Measurements from ENCODE around the gene KLF5. TPM values are rescaled to one million over a fixed set of nuclear protein-coding genes. Genes with fewer than 3 reads are reported as not detected.
A peak's percentile ranks its signal among the peaks of the same experiment; 100 is the strongest.

Gene KLF5
- total RNA-seq, result 1 to 10 TPM; 1.5 to 2.5 TPM

DNA sequence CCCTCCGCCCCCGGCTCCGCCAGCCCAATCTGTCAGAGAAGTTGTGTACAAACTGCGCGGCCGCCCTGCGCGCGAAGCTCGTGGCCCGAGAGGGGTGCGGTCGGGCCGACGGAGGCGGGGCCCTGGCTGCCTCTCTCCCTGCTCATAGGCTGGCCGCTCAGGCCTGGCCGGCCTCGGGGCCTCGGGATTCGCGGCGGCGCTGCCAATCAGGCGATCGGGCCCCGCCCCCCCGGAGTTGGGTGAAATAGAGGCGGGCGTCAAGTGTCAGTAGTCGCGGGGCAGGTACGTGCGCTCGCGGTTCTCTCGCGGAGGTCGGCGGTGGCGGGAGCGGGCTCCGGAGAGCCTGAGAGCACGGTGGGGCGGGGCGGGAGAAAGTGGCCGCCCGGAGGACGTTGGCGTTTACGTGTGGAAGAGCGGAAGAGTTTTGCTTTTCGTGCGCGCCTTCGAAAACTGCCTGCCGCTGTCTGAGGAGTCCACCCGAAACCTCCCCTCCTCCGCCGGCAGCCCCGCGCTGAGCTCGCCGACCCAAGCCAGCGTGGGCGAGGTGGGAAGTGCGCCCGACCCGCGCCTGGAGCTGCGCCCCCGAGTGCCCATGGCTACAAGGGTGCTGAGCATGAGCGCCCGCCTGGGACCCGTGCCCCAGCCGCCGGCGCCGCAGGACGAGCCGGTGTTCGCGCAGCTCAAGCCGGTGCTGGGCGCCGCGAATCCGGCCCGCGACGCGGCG, at the start of gene KLF5:
Gene KLF5, plus strand, starts transcription at position 270 of the 724 bp plus-strand sequence. Its CDS starts 323 bp downstream, at position 593.
- no peaks in the 10 kb centered on the region for H3K36me3 Mint-ChIP-seq
- H3K4me3 Mint-ChIP-seq, result peak within 1 kb of the TSS; percentile 83
- peaks cover 8 to 19% of the 10 kb centered on the region in 2 donors for H3K4me1 Mint-ChIP-seq (ENCODE audit: low read depth in 2 of 2)
- ATAC-seq, result peak; percentile 99 to 100
- H3K27ac Mint-ChIP-seq, result no peak within 1 kb of the TSS
- peak; percentile 96 for DNase-seq (ENCODE audit: low spot score)
- peaks cover 27 to 63% of the 10 kb centered on the region in 2 donors for H3K27me3 Mint-ChIP-seq
- no peaks in the 10 kb centered on the region for H3K9me3 Mint-ChIP-seq

DNA sequence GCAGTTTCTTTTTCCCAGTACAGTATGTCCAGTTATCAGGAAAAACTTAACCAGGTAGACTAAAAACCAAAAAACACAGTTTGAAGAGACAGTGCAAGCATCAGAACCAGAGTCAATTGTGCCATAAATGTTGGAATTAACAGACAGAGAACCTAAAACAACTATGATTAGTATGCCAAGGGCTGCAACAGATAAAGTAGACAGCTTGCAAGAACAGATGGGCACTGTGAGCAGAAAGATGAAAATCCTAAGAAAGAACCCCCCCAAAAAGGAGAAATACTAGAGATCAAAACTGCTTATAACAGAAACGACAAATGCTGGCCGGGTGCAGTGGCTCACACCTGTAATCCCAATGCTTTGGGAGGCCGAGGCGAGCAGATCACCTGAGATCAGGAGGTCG, 47.1 kb upstream of the KLF5 start:
- Mint-ChIP-seq H3K27ac (no peak overlapping the region), H3K36me3 (no peaks in the 10 kb centered on the region), H3K9me3 (no peaks in the 10 kb centered on the region), H3K27me3 (no peaks in the 10 kb centered on the region), H3K4me1 (ENCODE audit: low read depth in 2 of 2) (no peaks in the 10 kb centered on the region), H3K4me3 (no peak overlapping the region)
- ATAC-seq, result no peak
- DNase-seq (ENCODE audit: low spot score), result no peak

DNA sequence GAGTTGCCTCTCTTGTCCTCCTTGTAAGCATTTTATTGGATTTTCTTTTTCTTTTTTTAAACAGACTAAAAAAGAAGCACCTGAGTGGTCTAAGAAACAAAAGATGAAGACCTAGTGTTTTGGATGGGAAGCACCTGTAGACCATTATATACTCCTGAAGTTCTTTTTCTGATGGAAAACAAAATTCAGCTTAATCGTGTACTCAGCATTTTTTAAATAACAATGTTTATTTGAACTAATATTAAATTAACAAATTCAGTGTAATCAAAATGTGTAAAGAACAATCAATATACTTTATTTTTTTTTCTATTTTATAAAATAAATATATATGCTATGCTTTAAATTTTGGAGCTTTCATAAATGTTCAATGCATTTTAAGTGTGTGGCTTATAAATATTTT, 43.0 kb upstream of the KLF5 start:
- Mint-ChIP-seq H3K4me1 (ENCODE audit: low read depth in 2 of 2) (no peaks in the 10 kb centered on the region), H3K36me3 (no peaks in the 10 kb centered on the region), H3K27me3 (no peaks in the 10 kb centered on the region), H3K4me3 (no peak overlapping the region), H3K9me3 (no peaks in the 10 kb centered on the region), H3K27ac (no peak overlapping the region)
- ATAC-seq, result no peak
- no peak for DNase-seq (ENCODE audit: low spot score)

DNA sequence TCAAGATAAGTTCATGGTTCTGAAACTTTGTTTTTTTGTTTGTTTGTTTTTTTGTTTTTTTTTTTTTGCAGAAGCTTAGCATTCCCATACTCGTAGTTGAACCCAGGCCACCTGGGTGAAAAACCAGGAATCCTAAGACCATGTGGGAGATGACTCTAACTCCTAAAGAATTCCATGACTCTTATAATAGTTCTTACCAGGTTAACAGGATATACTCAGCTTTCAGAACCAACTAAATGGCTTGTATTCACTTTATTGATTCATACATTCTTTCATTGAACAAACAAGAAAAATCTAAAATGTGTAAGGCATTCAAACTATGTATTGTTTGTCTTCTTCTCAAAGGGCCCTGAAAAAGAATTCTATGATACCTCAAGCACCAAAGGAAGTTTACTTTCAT, 40.5 kb upstream of the KLF5 start:
- Mint-ChIP-seq H3K9me3 (no peaks in the 10 kb centered on the region), H3K36me3 (no peaks in the 10 kb centered on the region), H3K4me3 (no peak overlapping the region), H3K27ac (no peak overlapping the region), H3K27me3 (no peaks in the 10 kb centered on the region), H3K4me1 (ENCODE audit: low read depth in 2 of 2) (no peaks in the 10 kb centered on the region)
- ATAC-seq (no peak), DNase-seq (ENCODE audit: low spot score) (no peak)

DNA sequence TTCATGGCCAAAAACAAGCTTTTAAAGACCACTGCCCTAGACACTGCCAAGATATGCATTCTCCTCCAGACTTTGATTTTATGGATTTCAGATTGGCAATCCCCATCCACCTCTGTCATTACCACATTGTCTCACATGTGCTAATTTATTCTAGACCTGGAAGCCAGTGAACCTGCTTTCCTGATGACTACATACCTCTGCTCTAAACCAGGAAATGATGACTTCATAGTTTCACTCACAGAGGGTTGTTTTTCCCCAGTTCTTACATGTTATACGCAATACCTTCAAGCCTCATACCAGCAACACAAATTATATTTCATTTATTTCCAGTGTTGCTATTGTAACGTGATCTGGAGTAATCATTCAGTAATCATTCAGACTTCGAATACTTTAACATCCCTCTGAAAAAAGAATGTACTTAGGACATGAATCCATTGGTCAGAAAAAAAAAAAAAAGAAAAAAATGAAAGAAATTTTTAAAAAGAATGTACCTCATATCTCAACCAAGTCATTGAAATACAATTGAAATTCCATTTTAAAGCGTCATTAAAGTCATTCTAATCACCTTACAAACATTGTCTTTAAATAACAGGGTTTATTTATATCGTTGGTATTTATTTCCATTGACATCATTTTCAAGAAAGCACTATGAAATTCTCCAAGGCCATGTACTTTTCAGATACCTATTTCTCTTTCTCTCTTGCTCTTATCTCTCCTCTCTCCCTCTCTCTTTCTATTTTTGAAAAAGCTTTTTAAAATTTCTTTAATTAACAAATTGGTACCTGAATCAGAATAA, 33.4 kb upstream of the KLF5 start:
- Mint-ChIP-seq H3K4me1 (ENCODE audit: low read depth in 2 of 2) (no peaks in the 10 kb centered on the region), H3K27ac (no peak overlapping the region), H3K9me3 (no peaks in the 10 kb centered on the region), H3K36me3 (no peaks in the 10 kb centered on the region), H3K4me3 (no peak overlapping the region), H3K27me3 (no peaks in the 10 kb centered on the region)
- peak in 1 of 2 donors; percentile 36 for ATAC-seq
- DNase-seq (ENCODE audit: low spot score), result no peak

DNA sequence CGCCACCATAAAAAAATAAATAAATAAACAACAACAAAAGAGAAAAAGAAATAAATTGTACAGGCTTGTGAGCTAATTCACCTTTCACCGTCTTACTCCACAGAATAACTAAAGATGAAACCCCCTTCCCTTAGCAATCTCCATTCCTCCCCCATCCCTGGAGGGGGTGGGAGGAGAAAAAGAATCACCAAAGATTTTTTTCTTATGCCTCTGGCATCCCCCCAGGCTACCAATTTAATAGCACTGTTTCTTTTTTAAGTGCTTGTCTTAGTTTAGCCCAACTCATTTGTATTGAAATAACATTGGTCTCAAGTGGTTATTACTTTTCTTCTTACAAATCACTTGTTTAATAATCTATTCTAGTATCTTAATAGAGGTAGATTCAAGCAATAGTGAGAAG, 23.9 kb upstream of the KLF5 start:
- Mint-ChIP-seq H3K4me3 (no peak overlapping the region), H3K4me1 (ENCODE audit: low read depth in 2 of 2) (no peaks in the 10 kb centered on the region), H3K27ac (no peak overlapping the region), H3K9me3 (no peaks in the 10 kb centered on the region), H3K27me3 (no peaks in the 10 kb centered on the region), H3K36me3 (no peaks in the 10 kb centered on the region)
- DNase-seq (ENCODE audit: low spot score) (no peak), ATAC-seq (no peak)

DNA sequence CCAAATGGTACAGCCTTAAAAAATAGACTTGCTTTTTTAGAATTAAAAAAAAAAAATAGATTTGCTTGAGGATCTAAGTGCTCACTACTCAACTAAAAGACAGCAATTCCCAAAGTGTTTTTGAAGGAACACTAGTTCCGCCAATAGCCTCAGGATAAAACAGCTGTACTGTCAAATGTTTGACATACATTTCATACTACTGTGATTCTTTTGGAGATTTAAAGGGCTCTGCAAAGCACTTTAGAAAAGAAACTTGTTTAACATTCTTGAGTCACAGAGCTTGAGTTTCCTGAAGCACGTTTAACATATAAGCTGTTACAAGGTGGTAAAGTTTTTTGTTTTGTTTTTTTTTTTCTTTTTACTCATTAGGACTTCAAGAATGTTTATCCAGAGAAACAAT, 23.1 kb upstream of the KLF5 start:
- Mint-ChIP-seq H3K27me3 (no peaks in the 10 kb centered on the region), H3K4me1 (ENCODE audit: low read depth in 2 of 2) (no peaks in the 10 kb centered on the region), H3K27ac (no peak overlapping the region), H3K36me3 (no peaks in the 10 kb centered on the region), H3K9me3 (no peaks in the 10 kb centered on the region), H3K4me3 (no peak overlapping the region)
- DNase-seq (ENCODE audit: low spot score) (no peak), ATAC-seq (no peak)

DNA sequence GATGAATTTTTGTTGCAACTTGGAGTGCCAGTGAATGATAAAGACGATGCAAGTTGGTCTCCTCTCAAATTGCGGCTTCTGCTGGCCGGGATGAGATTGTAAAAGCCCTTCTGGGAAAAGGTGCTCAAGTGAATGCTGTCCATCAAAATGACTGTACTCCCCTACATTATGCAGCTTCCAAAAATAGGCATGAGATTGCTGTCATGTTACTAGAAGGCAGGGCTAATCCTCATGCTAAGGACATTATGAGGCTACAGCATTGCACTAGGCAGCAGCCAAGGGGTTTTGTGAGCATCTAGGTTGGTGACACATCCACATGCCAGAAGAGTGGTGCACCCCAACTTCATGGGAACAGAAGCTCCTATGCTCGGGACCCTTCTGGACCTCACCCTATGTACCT, 22.2 kb upstream of the KLF5 start:
- no peak overlapping the region for H3K4me3 Mint-ChIP-seq
- H3K4me1 Mint-ChIP-seq (ENCODE audit: low read depth in 2 of 2), result no peaks in the 10 kb centered on the region
- no peak overlapping the region for H3K27ac Mint-ChIP-seq
- no peaks in the 10 kb centered on the region for H3K9me3 Mint-ChIP-seq
- no peaks in the 10 kb centered on the region for H3K36me3 Mint-ChIP-seq
- ATAC-seq (no peak), DNase-seq (ENCODE audit: low spot score) (no peak)
- H3K27me3 Mint-ChIP-seq, result no peaks in the 10 kb centered on the region

DNA sequence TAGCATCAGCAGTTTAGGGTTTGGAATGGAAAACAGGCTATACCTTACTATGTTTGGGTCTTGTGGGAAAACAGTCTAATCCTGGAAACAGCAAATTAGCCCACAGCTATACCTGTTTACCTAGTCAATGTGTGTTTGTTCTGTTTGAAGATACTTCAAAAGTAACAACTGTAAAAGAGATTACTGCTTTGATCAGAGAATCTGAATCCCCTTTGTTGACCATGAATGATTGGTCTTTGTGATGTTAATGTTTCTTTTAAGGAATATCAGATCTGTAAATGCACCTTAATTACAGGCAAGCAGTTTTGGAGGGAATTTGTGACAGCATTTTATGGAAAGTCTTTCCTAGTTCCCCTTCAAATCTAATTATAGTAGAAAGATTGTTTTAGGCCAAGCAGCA, 20.7 kb upstream of the KLF5 start:
- H3K27ac Mint-ChIP-seq, result no peak overlapping the region
- H3K27me3 Mint-ChIP-seq, result no peaks in the 10 kb centered on the region
- no peaks in the 10 kb centered on the region for H3K9me3 Mint-ChIP-seq
- no peak overlapping the region for H3K4me3 Mint-ChIP-seq
- H3K36me3 Mint-ChIP-seq, result no peaks in the 10 kb centered on the region
- ATAC-seq, result no peak
- DNase-seq (ENCODE audit: low spot score), result no peak
- no peaks in the 10 kb centered on the region for H3K4me1 Mint-ChIP-seq (ENCODE audit: low read depth in 2 of 2)

DNA sequence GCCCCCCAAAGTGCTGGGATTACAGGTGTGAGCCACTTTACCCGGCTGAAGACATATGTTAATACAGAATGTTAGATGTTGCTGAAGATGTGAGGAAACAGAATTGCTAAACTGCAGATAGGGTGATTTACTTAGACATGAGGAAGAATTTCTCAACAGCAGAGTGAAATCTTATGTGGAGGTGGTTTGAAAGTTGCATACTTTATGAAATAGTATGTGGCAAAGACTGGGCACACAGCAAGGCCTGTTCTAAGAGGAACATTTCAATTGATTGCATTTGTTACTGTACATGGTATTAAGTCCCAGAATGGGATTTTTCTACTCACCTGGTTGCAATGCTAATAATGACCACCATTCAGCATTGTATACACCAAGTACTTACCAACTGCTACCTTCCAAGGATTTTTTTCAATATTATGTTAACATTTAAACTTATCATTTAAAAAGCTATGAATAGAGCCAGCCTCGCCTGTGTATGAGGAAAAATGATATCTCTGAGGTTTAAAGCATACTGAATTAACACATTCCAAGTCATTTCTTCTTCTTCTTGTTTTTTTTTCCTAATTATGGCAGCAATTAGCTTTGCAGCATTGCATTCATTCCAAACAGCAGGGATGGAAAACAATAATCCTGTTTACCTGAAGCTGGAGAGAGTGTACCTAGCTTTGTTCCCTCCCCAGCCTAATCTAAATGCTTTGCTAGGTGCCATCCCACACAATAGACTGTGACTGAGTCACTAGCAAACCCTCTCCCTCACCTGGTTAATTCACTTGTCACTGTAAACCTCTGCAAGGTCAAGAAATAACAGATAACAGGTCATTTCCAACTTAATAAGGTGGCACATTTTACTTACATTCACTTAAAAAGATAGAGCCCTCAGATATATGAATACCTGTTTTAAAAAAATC, 19.4 kb upstream of the KLF5 start:
- ATAC-seq (no peak), DNase-seq (ENCODE audit: low spot score) (no peak)
- no peaks in the 10 kb centered on the region for H3K9me3 Mint-ChIP-seq
- H3K27me3 Mint-ChIP-seq, result no peaks in the 10 kb centered on the region
- H3K36me3 Mint-ChIP-seq, result no peaks in the 10 kb centered on the region
- no peak overlapping the region for H3K27ac Mint-ChIP-seq
- H3K4me3 Mint-ChIP-seq, result no peak overlapping the region
- H3K4me1 Mint-ChIP-seq (ENCODE audit: low read depth in 2 of 2), result no peaks in the 10 kb centered on the region

DNA sequence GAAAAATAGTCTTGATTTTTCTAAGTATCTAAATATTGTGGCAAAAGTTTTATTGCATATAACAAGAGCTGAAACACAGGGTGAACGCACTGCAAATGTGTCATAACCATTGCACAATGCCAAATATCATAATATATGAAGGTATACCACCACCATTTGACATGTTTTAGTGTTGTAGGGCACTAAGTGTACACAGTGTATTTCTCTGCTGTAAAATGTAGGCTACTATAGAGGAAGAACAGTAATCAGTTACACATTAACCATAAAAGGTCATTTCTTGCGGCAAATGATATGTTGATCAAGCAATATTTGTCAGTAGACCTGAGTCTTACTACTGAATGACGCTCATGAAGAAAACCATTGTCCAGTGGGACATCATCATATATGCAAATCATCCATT, 18.3 kb upstream of the KLF5 start:
- H3K27ac Mint-ChIP-seq, result no peak overlapping the region
- no peak overlapping the region for H3K4me3 Mint-ChIP-seq
- DNase-seq (ENCODE audit: low spot score) (no peak), ATAC-seq (no peak)
- H3K27me3 Mint-ChIP-seq, result no peaks in the 10 kb centered on the region
- no peaks in the 10 kb centered on the region for H3K9me3 Mint-ChIP-seq
- no peaks in the 10 kb centered on the region for H3K36me3 Mint-ChIP-seq
- H3K4me1 Mint-ChIP-seq (ENCODE audit: low read depth in 2 of 2), result no peaks in the 10 kb centered on the region

DNA sequence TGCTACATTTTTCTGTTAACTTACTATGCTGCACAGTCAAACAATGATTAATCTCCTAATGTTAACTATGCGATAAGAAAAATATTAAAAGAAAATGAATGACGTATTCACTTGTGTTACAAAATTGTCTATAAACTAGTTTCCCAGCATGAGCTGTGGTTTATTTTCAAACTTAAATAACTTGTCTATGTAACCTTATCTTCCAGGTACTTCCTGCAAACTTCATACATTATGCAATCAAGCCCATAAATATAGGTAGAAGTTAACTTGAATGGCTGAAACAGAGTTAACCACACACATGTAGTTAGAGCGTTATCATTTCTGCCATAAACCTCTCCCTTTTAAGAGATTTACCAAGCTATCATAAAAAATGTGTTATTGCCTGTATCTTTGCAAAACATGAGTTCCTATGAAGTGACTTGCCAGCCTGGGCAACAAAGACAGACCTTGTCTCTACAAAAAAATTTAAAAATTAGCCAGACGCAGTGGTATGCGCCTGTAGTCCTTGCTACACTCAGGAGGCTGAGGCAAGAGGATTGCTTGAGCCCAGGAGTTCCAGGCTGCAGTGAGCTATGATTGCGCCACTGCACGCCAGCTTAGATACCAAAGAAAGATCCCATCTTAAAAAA, 17.7 kb upstream of the KLF5 start:
- Mint-ChIP-seq H3K4me3 (no peak overlapping the region), H3K27me3 (no peaks in the 10 kb centered on the region), H3K9me3 (no peaks in the 10 kb centered on the region), H3K27ac (no peak overlapping the region), H3K36me3 (no peaks in the 10 kb centered on the region), H3K4me1 (ENCODE audit: low read depth in 2 of 2) (no peaks in the 10 kb centered on the region)
- DNase-seq (ENCODE audit: low spot score) (no peak), ATAC-seq (no peak)

DNA sequence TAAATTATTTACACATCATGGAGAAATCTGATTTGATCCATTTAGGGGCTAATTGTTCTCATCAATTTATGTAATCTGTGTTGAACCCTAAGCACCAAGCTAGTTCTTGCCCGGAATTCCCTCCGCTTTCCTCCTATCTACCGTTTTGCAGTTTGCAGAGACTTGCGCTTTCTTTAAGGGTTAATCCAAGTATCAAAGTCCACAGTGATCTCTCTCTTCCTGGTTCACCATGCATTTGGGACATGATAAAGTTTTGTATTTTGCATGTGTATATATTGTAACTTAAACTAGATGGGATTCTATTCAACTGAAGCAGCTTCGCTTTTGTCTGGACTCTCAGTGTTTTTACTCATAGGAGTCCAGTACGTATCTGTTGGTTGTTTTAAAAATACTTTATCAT, 13.8 kb upstream of the KLF5 start:
- Mint-ChIP-seq H3K27me3 (no peaks in the 10 kb centered on the region), H3K4me1 (ENCODE audit: low read depth in 2 of 2) (no peaks in the 10 kb centered on the region), H3K4me3 (no peak overlapping the region), H3K9me3 (no peaks in the 10 kb centered on the region), H3K36me3 (no peaks in the 10 kb centered on the region), H3K27ac (no peak overlapping the region)
- no peak for ATAC-seq
- DNase-seq (ENCODE audit: low spot score), result no peak

All from natural killer cell treated with Interleukin-12 subunit alpha and Interleukin-12 subunit beta and Interleukin-15 and Interleukin-18, amount 100 ng/mL, for 72 hours (primary cell).